AG20443 (cell line): Measurements from ENCODE around the gene DNAAF5.

Experiments used
- DNase-seq: peaks from one replicate; pipeline ENCODE4 v3.0.0; 2012; ENCODE audit warnings: low spot score, mixed read lengths

DNAAF5 gene

GRCh38 chr7:834277-834676, 107.8 kb downstream of the DNAAF5 start:
- no peak for DNase-seq

GRCh38 chr7:835021-835420, 108.5 kb downstream of the DNAAF5 start:
- DNase-seq: no peak

GRCh38 chr7:835485-836401, 109.2 kb downstream of the DNAAF5 start:
- DNase-seq: no peak
